CD4-positive, alpha-beta T cell treated with Interleukin-17A for 4 hours (primary cell): ENCODE results near the gene KRT73.

Source experiments
- DNase-seq: peaks from one replicate; pipeline ENCODE4 v3.0.0-alpha.2; 2020; ENCODE audit warnings: mixed read lengths

The KRT73 gene

DNA sequence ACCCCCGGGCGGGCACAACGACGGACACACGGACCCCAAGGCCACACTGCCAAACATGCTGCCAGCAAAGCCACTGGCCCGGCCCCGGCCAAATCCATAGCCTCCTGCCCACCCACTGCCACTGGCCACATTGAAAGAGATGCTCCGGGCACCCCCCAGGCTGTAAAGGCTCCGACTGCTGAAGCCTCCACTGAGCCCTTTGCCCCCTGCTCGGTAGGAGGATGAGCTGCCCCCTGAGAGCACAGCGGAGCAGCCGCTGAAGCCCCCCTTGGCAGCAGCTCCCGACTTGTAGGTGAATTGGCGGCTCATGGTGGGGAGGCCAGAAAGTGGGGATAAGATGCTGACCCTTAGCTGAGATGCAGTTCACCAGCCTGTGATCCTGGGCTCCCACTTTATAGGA is at the start of gene KRT73:
Gene KRT73 (minus strand): TSS at position 344 of the 400 bp plus-strand sequence. CDS start 35 bp downstream, at position 309.
- DNase-seq, result no peak

DNA sequence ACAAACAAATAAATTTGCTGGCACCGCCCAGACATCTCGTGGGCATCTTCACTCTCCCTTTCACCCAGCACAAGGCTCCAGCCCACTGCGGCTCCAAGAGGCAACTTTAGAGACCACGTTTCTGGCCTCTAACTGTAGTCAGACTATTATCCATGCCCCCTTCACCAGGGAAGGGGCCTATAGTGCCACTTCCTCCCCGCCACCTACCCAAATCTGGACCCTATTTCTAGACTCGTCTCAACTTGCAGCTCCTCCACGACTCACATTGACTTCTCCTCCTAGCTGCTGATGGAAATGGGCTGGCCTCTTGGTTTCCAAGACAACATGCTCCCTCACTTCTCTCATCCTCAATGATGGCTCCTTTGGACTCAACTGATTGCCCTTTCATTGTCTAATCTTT is 49.6 kb upstream of the KRT73 start:
- DNase-seq, result no peak

DNA sequence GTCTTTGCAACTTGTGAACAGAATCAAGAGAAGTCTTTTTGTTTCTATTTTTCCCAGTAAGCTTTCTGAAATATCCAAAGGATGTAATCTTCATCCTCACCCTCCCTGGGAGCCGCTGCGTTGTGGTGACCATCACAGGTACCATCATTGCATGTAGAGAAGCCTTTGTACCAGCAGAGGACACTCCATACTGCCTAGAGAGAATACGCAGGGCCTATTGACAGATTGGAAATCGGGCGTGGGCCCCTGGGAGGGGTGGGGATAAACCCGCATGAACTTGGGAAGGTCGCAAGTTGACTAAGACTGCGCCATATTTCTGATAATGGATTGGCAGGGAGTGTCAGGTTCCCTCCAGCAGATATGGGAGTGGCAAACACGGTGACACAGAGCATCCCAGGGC is 49.1 kb upstream of the KRT73 start:
- DNase-seq, result no peak

- DNase-seq, result no peak
Observed at GRCh38 chr12:52666471-52666870, 48.1 kb upstream of the KRT73 start.

GRCh38 chr12:52663420-52663819 is 45.1 kb upstream of the KRT73 start:
- no peak for DNase-seq

GRCh38 chr12:52662918-52663229 is 44.5 kb upstream of the KRT73 start:
- DNase-seq, result no peak

DNA sequence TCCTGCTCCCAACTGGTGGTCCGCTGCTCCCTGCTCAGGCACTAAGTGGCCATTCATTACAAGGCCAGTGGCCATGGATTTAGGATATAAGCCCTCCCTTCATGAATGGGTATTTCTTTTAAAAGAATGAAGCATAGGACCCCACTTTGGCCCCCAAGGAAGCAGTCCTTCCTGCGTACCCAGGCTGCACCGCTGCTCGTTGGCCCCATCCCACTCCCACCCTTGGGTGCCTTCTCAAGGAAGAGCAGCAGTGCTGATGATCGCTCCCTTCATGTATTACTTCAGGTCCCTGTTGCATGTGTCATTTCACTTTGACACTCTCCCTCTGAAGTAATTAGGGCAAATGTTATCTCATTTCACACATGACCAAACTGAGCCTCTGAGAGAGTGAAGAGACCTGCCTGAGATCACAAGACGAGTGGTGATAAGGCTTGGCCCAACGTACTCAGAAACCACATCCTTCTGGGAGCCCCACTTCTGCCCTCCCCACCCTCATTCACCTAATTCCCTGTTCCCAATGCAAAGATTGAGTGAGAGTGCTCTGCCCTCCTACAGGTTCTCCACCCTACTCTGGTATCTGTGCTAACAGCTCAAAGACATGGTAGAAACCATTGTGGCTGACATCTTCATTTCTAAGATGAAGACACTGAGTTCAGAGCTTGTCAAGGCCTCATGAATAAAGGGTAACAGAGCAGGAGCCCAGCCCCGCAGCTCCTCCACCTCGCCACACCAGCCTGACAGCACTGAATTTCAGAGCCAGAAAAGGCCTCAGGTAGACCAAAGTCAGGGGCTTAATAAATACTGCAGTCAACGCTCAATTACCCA is 43.9 kb upstream of the KRT73 start:
- DNase-seq, result no peak

DNA sequence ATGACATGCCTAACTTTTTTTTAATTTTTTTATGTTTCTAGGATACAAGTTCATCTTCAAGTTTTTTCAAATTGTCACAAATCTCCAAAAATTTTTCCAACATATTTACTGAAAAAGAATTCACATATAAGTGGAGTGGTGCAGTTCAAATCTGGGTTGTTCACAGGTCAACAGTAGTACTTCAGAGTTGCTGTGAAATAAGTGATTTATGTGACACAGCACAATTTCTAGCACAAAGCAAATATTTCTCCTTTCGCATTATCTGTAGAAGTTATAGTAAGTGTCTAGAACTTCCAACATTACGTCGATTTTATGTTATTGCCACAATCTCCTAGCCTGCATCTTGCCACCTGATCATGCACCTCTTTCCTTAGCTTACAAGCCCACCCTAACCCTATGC is 43.3 kb upstream of the KRT73 start:
- no peak for DNase-seq

DNA sequence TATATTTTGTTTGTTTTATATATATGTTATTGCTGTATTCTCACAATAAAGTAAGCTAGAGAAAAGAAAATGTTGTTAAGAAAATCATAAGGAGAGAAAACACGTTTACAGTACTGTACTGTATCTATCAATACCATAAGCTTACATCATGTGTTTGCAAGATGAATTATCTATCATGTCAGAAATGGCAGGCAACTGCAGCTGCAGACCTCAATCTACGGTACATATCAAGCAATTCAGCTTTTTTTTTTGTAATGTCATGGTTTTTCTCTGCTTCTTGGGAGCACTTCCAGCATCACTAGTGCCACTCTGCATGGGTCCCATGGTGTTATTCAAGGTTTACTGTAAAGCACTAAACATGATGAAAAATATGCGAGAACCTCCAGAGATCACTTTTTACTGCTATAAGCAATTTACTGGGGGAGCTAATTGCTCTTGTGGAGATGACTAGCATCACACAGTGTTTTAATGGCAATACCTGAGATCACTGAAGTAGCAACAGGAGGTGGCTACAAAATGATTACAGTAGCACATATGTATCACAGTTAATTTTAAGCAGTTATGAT is 42.7 kb upstream of the KRT73 start:
- DNase-seq, result no peak

DNA sequence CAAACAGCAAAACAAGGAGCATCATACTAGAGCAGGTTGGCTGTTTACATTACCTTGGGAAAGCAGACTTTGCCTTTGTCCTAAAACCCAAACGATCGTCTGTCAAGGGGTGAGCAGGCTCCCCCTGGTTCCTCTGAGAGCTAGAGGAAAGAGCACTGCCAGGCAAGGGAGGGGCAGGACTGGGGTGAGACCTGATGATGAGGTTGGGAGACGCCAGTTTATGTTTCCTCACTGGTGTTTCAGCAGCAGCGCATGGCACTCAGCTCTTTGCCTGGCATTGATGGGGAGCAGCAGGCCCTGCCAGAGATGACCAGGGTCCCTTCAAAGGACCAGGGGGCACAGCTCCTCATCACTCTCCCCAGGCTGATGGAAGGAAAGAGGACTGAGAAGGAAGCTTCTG is 41.6 kb upstream of the KRT73 start:
- DNase-seq, result no peak

DNA sequence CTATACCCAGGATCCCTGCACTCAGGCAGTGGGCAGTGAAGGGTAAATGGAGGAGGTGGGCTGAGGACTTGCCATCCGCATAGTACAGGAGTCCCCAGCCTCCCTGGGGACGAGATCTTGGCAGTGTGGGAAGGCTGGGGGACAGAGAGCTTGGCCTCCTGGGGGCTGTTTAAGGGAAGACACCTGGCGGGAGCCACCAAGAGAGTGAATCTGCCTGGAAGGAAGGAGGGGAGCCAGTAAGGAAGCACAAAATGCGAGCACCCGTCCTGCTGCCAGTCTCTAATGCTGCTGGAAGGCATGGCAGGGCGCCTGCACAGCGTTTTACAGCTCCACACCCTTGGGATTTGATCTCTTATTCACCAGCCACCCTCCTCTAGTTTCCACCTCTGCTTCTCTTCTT is 41.0 kb upstream of the KRT73 start:
- no peak for DNase-seq

DNA sequence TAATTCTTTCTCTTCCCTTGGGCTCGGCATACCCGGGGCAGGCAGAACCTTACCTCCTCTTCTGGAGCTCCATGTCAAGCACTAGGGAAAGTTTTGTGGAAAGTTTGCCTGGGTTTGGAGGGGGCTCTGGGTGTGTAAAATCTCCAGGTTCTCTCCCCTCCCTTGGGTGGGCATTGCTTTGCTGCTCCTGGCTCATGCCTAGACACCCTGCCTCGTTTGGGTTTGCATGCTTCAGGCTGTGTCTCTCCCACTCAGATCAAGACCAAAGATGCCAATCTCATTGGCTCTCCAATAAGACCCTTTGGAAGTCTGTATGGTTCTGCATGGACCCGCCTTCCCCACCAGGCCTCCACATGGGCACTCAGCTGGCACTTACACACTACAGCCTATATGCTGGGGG is 39.8 kb upstream of the KRT73 start:
- DNase-seq, result no peak

DNA sequence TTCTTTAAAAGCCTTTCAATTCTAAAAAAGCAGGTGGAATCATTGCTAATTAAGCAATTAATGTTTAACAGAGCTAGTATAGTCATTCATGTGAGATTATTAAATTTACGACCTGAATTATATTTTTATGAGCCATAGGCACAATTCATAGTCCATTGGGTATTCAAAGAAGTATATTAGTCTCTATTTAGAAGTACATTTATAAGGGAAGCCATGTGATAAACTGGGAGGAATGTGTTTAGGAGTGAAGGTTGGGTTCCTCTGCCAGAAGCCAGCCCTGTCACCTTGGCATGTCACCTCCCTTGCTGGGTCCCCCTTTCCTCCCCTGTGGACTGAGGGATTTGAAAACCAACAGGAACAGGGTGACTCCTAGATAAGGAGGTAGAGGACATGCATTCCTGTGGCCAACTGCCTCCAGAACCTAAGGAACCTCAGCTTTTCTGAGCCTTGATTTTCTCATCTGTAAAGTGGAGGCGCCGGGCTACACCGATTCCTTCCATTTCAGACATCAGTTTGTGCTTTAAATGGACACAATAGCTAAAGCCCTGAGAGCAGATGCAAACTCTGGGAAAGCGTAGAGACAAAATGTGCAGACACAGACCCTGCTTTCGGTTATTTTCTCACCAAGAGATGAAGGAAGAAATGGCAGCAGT is 39.0 kb upstream of the KRT73 start:
- no peak for DNase-seq

DNA sequence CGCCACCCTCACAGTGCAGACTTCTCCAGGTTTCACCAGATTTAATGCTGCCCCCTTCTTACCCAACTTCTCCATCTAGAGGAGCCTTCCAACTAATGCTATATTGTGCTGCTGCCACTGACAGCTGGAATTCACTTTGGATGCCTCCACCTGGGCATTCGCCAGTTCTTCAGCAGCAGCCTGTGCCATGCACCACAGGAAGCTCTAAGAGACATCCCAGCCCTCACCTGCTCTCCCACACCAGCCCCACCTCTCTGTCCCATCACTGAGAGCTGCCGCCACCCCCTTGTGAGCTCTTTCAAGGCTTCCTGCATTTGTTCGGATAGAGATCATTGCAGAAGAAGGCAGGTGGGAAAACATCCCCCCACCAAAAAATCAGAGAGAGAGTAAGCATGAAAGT is 38.3 kb upstream of the KRT73 start:
- no peak for DNase-seq

DNA sequence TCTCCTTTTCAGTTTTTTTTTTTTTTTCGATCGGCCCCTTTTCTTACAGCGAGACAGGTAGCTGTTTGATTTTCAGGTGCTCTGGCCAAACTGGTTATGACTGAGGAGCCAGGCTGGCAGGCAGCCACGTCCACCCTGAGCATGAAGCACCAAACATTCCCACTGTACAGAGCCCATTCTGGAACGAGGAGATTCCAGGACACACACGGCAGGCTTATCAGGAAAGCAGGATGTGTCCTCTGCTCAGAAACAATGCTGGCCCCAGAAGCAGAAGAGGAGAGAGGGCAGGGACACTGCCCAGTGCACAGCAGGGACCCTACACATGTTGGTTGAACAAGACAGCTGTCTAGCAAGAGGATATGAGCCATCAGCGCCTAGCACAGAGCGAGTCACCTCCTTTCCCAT is 37.4 kb upstream of the KRT73 start:
- no peak for DNase-seq

DNA sequence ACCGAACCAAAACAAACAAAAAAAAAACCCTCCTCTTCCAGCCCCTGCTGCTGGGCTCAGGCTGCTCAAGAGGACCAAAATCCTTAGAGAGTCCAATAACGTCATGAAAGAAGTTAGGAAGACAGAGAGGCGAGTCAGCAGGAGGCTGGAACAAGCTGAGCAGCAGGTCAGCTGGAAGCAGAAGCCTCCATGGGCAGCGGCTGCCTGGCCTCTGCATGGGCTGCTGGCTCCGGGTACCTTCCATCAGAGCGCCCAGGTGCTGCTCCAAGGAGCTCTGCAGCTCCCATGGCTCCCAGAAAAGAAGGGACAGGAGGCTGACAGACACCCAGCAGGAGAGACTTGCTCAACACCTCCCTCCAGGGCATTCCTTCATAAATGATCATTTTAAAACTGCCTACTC is 36.9 kb upstream of the KRT73 start:
- no peak for DNase-seq

DNA sequence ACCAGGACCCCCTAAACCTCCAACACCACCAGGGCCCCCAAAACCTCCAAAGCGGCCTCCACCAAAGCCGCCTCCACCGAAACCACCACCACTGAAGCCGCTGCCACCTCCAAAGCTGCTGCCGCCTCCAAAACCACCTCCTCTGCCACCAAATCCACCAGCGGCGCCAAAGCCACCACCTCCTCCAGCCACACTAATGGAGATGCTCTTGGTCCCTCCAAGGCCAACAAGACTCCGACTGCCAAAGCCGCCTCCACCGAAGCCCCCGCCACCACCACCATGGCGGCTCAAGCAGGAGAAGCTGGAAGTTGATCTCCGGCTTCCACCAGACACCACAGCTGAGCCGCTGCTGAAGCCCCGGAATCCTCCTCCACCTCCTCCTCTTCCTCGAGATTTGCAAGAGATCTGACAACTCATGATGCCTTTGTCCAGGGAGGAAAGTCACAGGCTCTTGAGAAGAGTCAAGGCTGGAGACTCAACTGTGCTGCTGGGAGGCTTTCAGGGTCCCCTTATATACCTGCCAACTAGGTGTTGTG is 33.4 kb upstream of the KRT73 start, which contains the start of gene KRT2:
Gene KRT2 (minus strand): TSS at position 486 of the 536 bp plus-strand sequence. CDS start 69 bp downstream, at position 417.
- no peak for DNase-seq

GRCh38 chr12:52650520-52651081 is 32.2 kb upstream of the KRT73 start:
- no peak for DNase-seq

GRCh38 chr12:52649066-52649465 is 30.7 kb upstream of the KRT73 start:
- no peak for DNase-seq

GRCh38 chr12:52648012-52648550 is 29.7 kb upstream of the KRT73 start:
- DNase-seq, result no peak

DNA sequence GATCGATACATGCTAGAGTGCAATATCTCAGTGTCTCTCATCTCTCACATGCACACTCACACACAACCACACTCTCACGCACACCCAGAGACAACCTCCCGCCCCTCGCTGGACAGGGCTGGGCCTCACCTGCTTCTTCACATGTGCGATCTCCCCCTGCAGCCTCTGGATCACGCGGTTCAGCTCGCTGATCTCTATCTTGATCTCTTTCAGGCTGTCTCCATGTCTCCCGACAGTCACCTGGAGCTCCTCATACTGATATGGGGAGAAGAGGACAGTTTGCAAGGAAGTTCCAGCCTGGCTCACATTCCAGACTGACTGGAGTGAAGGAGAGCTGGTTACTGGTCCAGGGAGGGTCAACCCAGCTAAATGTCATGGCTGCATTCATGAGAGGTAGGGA is 29.2 kb upstream of the KRT73 start:
- no peak for DNase-seq

- no peak for DNase-seq
Observed at GRCh38 chr12:52646613-52647012, 28.3 kb upstream of the KRT73 start.

- no peak for DNase-seq
Observed at GRCh38 chr12:52645982-52646381, 27.6 kb upstream of the KRT73 start.
